GM19328 (cell line): Measurements from ENCODE around the gene MCMBP.
"Not testable (repeated sequence)": the region's sequence is repeated elsewhere in the genome, so short reads cannot be mapped to it uniquely, and the experiment has no call there.

Source experiments
- ATAC-seq: cut with Tn5 transposase; IDR thresholded peaks from one replicate; pipeline ENCODE4 v1.9.1; 2021; ENCODE audit warnings: mild to moderate bottlenecking, moderate library complexity; ENCODE audit not compliant: unreplicated experiment

MCMBP gene

DNA sequence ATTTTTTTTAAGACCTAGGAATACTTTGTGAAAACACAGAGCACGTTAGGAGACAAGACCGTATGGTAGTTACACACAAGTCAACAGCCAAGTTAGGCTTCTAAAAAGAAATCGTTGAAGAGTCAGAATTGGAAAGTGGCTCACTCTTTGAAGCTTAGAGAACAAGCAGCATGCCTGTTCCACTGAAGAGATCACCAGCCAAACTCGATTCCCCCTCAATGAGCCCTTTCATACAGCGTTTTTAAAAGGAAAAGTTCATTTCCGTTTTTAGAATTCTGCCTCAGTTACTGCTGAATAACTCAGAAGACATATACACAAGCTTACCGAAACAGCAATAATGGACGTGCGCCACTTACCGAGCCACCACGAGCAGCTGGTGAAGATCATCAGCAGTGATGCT, 41.0 kb downstream of the MCMBP start:
- ATAC-seq, result no peak

- no peak for ATAC-seq
Observed at GRCh38 chr10:119830851-119831250, 41.8 kb downstream of the MCMBP start.

DNA sequence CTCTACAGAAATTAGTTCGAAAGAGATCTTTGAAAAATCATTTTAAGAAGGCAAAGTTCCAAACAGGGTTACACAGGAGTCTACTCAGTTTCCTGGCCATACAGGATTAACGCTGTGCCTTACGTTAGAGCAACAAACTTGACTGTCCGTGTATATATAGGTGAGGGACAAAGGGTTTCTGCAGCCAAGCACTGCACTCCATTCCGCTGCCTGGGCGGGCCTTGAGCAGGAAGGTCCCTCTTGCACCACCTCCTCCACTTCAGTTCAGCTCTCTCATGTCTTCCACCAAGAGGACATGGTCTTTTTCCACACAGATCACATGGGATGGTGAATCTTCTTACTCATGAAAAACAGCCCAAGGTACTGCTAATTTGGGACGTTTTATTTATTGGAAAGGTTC, 43.2 kb downstream of the MCMBP start:
- no peak for ATAC-seq

- ATAC-seq, result no peak
Observed at GRCh38 chr10:119827430-119827829, 45.2 kb downstream of the MCMBP start.

- no peak for ATAC-seq
Observed at GRCh38 chr10:119826771-119827170, 45.9 kb downstream of the MCMBP start.

DNA sequence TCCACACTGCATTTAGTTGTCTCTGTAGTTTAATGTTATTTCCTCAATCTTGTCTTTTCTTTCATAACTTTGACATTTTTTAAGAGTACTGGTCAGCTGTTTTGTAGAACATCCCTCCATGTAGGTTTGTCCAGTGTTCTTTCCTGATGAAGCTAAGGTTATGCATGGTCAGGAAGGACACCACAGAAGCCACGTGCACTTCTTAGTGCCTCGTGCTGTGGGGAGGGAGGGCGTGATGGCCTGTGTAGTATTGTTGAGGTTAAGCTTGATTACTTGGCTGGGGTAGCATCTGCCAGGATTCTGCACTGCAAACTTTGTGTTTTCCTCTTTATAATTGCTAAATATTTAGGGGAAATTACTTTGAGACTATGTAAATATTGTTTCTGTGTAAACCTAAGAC, 48.3 kb downstream of the MCMBP start:
- no peak for ATAC-seq

DNA sequence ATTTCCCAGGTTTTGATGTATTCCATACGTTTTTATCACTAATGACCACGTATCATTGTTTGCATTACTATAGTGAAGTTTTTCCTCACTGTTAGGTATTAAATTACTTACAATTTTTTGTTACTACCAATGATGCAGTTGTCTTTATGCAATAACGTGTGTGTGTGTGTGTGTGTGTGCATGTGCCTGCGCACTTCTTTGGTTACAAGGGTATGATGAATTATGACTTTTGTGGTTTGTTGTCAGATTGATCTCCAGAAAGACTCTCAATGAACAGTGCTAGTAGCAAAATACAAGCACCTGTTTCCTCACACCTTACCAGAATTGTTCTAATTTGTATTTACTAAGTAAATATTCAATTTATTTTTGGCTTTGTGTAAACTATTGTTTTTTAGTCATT, 51.5 kb downstream of the MCMBP start:
- ATAC-seq, result no peak

GRCh38 chr10:119818889-119819270, 53.8 kb downstream of the MCMBP start:
- ATAC-seq, result no peak

GRCh38 chr10:119817991-119818888, 54.4 kb downstream of the MCMBP start:
- no peak for ATAC-seq

GRCh38 chr10:119815671-119816070, 57.0 kb downstream of the MCMBP start:
- ATAC-seq, result no peak

DNA sequence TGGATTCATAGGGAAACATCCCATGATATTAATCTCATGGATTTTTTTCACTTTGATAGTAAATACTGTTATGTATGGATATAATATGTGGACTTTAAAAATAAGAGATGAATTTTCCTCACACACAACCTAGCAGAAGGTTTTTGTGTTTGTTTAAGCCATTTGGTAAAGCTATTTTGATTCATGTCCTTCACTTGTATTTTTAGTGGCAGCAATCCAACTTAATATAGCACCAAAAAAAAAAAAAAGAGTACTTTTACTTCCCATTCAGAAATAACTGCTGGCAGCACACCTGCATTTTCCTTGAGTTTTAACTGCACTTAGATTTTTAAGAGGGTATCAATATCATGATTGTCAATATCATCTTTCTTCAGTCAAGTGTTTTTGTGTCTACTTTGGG, 60.0 kb downstream of the MCMBP start:
- no peak for ATAC-seq

GRCh38 chr10:119811122-119811521, 61.5 kb downstream of the MCMBP start:
- no peak for ATAC-seq

GRCh38 chr10:119807960-119808697, 64.5 kb downstream of the MCMBP start:
- ATAC-seq, result no peak

DNA sequence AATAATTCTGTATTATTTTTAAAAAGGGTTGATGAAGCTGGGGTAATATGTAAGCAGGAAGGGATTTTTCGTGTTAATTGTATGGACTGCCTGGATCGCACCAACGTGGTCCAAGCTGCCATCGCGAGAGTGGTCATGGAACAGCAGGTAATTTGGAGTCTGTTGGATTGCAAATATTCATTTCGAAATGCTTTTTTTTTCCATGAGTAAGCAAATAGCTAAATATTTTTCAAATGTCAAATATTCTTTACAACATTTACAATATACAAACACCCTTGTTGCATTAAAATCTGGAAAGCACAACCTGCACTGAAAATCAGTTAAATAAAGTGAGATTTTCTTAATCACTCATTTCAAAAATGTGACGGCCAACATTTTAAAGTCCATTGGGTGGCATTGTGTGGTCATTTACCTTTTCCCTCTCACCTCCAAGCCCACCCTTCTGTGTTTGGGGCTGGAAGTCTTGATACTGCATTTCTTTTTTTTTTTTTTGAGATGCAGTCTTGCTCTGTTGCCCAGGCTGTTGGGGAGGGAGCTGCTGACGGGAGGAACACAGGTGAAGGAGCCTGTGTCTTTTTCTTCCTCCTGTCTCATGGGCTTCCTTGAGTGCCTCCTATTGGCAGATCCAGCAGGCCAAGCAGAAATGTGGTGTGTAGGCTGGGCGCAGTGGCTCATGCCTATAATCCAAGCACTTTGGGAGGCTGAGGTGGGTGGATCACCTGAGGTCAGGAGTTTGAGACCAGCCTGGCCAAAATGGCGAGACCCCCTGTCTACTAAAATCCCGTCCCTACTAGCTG, 66.1 kb downstream of the MCMBP start:
- ATAC-seq, result no peak

GRCh38 chr10:119805702-119806230, 66.9 kb downstream of the MCMBP start:
- no peak for ATAC-seq

DNA sequence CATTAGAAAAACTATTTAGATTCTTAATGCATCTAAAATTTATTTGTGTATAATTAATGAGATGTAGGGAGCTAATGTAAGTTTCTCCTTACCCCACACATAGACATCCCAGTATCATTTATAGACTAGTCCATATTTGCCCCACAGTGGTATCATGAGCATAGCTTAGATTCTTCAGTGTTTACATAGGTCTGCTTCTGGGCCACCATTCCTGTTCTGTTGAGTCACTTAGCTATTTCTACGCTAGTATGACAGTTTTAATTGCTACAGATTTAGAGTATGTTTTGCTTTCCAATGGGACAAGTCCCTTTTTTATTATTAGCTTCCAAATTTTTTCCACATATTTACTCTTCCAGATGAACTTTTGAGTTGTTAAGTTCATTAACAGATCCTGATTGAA, 69.4 kb downstream of the MCMBP start:
- no peak for ATAC-seq

GRCh38 chr10:119801998-119802538, 70.6 kb downstream of the MCMBP start:
- ATAC-seq, result no peak

DNA sequence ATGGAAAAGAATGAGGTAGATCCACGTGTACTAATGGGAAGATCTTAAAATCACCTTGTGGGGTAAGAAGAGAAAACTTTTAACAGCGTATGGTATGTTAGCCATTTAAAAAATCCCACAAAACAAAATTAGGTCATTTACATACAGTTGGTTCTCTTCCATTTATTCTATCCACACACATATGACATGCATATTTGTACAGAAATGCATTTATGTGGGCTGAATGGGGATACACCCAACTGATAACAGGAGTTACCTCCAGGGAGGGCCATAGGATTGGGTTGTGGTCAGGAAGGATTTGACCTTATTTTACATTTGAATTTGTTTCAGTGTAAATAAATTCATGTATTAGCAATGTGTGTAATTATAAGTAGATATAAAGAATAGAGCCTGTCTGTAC, 71.5 kb downstream of the MCMBP start:
- ATAC-seq, result no peak

GRCh38 chr10:119796039-119796438, 76.6 kb downstream of the MCMBP start:
- ATAC-seq, result no peak

DNA sequence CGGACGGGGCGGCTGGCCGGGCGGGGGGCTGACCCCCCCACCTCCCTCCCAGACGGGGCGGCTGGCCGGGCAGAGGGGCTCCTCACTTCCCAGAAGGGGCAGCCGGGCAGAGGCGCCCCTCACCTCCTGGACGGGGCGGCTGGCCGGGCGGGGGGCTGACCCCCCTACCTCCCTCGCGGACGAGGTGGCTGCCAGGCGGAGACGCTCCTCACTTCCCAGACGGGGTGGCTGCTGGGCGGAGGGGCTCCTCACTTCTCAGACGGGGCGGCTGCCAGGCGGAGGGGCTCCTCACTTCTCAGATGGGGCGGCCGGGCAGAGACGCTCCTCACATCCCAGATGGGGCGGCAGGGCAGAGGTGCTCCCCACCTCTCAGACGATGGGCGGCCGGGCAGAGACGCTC, 77.5 kb downstream of the MCMBP start:
- not testable (repeated sequence) for ATAC-seq
